HG02571 (cell line): ENCODE measurements around the gene HPS3.
"Not testable (repeated sequence)": the region's sequence is repeated elsewhere in the genome, so short reads cannot be mapped to it uniquely, and the experiment has no call there.

Experiments used
- ATAC-seq: cut with Tn5 transposase; IDR thresholded peaks from one replicate; pipeline ENCODE4 v1.9.1; 2021; ENCODE audit warnings: mild to moderate bottlenecking, moderate library complexity; ENCODE audit not compliant: unreplicated experiment

The HPS3 gene, protein sequence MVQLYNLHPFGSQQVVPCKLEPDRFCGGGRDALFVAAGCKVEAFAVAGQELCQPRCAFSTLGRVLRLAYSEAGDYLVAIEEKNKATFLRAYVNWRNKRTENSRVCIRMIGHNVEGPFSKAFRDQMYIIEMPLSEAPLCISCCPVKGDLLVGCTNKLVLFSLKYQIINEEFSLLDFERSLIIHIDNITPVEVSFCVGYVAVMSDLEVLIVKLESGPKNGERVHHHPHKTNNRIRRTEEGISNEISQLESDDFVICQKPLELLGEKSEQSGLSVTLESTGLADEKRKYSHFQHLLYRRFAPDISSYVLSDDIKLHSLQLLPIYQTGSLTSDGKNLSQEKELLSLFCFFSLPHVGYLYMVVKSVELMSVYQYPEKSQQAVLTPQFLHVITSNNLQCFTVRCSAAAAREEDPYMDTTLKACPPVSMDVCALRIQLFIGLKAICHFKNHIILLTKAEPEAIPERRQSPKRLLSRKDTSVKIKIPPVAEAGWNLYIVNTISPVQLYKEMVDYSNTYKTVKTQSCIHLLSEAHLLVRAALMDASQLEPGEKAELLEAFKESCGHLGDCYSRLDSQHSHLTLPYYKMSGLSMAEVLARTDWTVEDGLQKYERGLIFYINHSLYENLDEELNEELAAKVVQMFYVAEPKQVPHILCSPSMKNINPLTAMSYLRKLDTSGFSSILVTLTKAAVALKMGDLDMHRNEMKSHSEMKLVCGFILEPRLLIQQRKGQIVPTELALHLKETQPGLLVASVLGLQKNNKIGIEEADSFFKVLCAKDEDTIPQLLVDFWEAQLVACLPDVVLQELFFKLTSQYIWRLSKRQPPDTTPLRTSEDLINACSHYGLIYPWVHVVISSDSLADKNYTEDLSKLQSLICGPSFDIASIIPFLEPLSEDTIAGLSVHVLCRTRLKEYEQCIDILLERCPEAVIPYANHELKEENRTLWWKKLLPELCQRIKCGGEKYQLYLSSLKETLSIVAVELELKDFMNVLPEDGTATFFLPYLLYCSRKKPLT

DNA sequence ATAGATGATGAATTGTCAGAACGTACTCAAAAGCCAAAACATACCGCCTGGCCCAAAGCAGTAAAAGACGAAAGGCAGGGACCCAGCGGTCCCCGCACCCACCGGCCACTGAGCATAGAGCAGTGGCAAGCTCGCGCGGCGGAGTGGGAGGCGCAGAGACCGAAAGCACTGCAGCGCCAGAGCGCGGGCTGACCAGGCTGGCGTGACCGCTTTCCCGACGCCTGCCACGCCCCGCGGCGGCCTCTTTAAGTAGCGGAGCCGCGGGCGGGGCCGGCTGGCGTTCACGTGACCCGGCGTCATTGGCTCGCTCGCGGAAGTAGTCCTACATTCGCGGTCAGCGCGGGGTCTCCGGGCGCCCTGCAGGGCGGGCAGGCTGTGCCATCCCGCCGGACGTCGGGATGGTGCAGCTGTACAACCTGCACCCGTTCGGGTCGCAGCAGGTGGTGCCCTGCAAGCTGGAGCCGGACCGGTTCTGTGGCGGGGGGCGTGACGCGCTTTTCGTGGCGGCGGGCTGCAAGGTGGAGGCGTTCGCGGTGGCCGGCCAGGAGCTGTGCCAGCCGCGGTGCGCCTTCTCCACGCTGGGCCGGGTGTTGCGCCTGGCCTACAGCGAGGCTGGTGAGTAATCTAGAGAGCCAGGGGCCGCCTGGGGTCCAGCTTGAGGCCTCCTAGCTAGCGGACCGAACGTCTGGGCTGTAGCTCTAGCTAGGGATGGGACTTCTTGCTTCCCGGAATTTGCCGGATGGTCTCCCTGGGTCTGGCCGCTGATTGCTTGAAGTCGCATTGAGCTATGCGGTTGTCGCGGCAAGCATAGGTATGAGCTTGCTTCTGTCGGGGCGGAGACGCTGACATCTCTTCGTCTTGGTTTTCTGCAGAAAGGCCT lies at the start of gene HPS3:
HPS3 (plus strand) TSS at position 313 of the 880 bp plus-strand sequence; CDS start at position 399, 86 bp downstream.
- peak; percentile 96 for ATAC-seq

DNA sequence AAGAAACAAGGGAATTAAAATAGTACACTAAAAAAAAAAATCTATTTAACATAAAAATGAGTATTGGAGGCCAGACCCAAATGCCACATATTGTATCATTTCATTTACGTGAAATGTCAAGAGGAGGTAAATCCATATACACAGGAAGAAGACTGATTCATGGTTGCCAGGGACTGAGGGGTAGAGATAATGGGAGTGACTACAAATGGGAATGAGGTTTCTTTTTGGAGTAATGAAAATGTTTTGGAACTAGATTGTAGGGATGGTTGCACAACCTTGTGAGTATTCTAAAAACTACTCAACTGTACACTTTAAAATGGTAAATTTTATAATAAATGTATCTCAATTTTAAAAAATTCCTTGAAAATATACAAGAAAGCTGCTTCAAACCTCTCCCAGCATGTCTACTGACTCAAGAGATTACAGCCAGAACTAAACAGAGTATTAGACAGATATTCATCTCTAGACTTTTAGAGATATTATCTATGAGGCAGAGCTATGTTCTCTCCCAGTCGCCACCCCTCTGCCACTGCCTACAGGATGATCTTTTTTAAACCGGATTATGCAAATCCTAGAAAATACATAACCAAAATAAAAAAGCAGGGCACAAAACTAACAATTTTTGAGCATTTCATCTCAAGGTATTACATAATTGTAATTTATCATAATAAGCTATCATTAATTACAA lies 49.3 kb upstream of the HPS3 start:
- no peak for ATAC-seq

DNA sequence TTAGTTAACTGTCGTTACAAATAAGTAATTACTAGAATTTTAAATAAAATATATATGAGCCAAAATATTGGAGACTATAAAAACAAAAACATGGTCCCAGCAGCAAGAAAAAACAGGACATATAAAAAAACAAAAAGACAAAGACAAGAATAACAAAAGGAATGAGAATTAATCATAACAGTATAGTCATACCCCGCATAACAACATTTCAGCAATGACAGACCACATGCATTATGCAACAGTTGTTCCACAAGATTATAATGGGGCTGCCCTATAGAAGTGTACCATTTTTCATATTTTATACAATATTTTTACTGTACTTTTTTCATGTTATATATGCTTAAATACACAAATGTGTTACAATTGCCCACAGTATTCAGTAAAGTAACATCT lies 48.7 kb upstream of the HPS3 start:
- no peak for ATAC-seq

DNA sequence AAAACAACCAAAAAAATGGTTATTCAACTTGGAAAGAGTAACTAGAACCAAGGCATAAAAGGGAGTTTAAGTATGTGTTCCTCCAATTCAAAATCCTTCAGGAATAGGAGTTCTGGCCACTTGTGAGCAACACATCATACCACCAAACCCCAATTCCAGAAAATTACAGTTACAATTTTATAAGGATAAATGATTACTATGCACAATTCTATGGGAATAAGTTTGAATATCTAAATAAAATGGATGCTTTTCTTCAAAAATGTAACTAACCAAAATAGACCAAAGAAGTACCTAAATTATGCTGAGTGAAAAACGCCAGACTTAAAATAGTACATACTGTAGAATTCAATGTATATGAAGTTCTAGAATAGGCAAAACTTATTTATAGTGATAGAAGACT lies 47.7 kb upstream of the HPS3 start:
- ATAC-seq = no peak

DNA sequence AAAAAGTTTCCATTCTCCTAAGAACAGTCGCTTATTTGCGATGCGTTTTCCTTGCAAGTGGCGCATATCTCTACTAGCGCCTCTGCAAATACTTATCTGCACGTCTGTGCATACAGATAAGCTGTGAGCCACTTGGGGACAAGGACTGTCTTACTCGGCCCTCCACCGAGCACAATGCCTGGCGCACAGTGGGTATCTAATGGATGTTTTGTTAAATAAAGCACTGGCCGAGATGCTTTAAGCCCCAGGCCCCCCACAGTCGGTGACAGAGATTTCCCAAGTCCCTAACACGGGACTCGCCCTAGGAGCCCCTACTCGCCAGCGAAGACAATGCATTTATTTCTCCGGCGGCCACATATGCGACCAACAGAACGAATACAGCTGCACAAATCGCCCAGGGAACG lies 43.6 kb upstream of the HPS3 start:
- ATAC-seq = peak; percentile 36

DNA sequence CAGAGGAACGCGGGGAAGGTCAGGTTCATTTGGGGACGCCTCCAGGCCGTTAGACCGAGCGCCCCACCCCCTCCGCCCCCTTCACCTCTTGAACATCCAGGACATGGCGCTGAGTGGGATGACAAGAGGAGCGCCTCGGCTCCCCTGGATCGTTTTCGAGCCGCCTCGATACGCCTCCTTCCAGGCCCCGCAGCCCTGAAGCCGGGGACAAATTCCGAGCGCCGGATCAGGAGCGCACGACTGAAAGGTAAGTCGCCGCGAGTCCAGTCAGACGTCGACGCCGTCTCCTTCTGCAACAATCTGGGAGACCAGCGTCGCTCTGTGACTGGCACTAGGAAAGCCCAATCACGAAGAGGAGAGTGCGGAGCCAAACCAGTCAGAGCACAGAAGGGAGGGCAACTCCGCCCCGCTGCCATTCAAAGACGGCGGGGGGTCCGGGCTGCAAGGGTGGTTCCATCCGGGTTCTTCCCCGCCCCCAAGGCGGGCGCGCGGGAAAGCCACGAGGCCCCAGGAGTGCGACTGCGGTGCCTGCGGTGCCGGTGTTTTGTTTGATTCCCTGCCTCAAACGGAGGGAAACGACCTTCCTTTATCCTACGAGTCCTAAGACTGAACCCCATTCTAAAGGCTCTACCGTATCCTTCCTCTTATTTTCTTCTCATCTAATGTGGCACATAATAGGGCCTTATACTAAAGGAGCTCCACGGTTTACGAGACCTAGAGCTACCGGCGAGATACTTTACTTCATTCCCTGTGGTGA lies 43.0 kb upstream of the HPS3 start, which contains the start of gene HLTF:
HLTF (minus strand) TSS at position 302 of the 757 bp plus-strand sequence; CDS start at position 105, 197 bp downstream.
- peak; percentile 98 for ATAC-seq

DNA sequence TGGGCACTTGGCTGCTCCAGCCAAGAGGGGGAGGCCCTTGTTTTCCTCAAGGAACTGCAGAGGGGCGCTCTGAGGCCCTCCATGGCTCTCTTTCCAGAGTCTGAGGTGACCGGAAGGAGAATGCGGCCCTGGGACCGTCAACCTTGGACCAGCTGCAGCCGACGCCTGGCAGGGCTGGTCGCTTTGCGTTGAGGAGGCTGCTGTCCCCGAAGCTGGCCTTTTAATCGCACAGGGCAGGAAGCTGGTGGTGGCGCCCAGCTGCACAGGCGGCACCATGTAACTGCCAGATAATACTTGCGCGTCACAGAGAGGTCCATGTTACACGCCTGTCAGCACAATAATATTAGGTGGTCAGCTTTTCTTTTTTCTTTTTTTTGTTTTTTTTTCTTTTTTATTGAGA lies 42.2 kb upstream of the HPS3 start:
- no peak for ATAC-seq

DNA sequence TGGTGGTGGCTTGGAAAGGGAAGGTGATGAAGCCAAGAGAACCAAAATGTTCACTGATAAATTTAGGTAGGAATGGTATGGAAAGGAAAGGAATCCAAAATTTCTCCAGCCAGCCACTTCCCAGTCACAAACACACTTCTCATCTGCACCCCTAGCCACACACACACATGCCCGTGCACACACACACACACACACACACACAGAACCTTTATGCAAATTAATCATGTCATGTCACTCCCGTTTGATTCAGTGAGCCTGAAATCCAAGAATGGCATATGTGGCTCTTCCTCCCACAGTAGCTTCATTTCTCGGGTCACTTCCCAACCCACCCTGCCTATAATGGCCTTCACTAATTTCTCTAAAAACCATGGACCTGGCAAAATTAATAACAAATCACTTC lies 40.0 kb upstream of the HPS3 start:
- ATAC-seq = no peak

DNA sequence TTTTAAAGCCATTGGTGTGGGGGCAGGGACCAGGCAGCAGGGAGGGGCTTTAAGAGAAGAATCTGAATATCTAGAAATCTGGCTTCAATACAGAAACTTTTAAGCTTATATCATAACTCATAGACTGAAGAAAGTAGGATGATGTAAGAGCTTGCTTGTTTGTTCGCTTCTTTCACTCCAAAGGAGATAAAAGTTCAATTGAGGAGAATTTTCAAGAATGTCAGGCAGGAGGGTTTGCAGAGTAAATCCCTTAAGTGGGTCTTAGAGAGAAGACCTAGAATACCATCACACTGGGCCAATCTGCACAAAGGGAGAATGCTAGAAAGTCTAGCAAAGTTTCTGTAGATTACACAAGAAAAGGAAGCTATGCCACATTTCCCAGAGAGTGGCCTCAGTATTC lies 39.0 kb upstream of the HPS3 start:
- no peak for ATAC-seq

DNA sequence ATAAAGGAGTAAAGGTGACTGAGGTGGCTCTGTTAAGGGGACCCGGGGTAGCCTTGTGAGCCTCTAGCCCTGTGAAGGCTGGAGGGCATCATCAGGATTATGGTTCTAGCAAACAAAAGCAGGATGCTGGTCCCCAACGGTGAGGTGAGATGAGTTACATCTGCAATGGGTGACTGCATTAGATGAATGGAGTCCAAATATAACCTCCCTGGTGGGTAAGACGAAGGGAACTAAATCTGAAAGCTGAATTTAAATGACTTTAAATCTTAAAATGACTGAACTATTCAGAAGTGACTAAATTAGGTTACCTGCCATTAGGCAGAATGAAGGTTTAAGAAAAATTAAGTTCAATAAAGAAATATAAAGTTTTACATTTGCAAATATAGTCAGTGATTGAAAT lies 38.5 kb upstream of the HPS3 start:
- ATAC-seq = no peak

DNA sequence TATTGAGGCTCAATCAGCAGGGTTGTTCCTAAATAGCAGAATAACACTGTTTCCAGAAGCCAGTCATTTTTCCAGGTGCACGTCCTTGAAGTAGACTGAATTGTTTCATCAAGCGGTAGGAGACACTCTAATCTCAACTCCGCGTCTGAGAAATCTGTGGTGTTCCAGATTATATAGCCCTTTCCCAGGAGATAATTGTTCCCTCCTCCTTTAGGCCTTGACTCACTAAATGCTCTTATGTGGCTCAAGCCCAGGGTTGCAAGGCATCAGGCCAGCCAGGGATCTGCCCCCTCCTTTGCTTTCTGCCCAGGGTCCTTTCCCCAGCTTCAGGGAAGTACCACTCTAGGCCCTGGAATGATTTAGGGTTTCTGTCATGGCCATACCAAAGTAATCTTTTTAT lies 37.5 kb upstream of the HPS3 start:
- no peak for ATAC-seq

DNA sequence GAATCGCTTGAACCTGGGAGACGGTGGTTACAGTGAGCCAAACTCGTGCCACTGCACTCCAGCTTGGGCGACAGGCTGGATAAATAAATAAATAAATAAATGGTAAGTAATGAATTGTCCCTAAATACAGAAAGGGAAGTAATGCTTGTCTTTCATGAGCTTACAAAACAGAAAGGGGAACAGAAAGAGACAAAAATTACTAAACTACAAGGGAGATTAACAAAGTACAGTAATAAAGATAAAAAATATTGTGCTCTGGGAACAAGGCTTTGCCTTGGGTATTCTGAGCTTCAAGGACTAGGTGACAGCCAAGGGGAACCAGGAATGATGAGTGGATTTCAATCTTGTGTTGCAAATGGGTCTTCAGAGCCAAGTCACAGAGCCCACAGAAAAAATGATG lies 34.0 kb upstream of the HPS3 start:
- peak; percentile 73 for ATAC-seq

DNA sequence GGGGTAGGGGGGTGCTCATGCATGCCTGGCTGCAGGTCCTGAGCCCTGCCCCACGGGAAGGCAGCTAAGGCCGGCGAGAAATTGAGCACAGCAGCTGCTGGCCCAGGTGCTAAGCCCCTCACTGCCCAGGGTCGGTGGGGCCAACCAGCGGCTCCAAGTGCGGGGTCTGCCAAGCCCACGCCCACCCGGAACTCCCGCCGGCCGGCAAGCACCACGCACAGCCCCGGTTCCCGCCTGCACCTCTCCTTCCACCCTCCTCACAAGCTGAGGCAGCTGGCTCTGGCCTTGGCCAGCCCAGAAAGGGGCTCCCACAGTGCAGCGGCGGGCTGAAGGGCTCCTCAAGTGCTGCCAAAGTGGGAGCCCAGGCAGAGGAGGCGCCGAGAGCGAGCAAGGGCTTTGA lies 31.5 kb upstream of the HPS3 start:
- not testable (repeated sequence) for ATAC-seq

DNA sequence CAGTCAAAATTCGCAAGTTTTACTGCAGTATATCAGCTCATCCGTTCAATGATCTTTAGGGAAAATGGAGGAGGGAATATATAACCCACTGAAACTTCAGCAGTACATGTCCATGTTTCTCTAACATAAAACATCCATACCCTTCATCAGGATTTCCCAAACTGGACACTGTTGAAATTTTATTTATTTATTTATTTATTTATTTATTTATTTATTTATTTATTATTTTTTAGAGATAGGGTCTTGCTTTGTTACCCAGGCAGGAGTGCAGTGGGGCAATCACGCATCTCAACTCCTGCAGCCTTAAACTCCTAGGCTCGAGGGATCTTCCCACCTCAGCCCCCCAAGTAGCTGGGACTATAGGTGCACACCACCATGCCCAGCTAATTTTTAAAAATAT lies 28.3 kb upstream of the HPS3 start:
- no peak for ATAC-seq

DNA sequence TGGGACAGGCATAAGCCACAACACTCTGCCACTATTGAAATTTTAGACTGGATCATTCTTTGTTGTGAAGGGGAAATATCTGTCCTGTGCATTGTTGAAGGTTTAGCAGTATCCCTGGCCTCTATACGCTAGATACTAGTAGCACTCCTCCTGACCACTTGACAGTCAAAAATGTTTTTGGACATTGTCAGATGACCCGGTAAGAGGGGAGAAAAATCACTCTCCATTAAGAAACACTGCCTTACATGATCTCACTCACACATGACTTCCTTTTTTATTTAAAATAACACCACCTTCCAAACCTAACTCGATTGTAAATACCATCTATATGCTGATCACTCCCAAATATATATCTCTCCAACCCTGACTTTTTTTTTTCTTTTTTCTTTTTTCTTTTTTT lies 27.8 kb upstream of the HPS3 start:
- ATAC-seq = no peak

DNA sequence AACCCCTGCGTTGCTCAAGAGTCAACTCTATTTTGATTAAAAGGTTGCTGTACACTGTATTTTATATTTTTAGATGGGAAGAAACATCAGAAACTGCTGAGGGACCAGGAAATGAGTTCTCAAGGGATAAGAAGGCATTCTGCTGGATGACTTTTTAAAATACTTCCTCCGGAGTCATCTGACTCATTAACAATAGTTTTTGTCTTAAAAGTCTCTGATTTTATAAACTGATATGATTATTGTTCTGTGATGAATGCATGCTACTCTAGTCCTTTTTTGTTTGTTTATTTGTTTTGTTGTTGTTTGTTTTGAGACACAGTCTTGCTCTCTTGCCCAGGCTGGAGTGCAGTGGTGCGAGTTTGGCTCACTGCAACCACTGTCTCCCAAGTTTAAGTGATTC lies 25.0 kb upstream of the HPS3 start:
- no peak for ATAC-seq

DNA sequence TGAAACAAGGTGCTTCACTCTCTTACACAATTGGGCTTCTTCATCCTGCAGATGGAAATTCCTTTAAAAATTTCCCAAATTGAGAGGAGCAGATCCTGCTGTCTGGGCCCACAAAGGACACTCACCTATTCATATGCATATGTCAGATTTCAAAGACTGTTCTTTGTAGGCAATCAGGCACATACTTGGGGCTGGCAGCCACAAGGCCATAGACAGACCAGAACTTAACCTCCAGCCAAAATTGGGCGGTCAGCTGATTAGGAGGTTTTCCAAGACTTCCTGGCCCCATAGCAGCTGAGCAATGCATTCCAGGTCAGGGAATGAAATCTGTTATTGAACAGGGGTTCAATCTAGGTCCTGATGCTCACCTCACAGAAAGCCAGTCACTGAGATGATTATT lies 15.0 kb upstream of the HPS3 start:
- no peak for ATAC-seq

DNA sequence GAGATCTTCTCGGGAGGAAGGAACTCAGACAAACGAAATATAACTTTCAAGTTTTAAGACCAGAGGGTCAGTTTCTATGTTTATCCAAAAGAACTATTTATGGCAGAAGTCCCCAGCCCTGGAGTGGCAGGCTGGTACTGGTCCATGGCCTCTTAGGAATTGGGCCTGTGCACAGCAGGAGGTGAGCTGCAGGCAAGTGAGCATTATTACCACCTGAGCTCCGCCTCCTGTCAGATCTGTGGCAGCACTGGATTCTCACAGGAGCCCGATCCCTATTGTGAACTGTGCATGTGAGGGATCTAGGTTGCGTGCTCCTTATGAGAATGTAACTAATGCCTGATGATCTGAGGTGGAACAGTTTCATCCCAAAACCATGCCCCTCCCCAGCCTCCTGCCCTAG lies 14.3 kb upstream of the HPS3 start:
- ATAC-seq = no peak

DNA sequence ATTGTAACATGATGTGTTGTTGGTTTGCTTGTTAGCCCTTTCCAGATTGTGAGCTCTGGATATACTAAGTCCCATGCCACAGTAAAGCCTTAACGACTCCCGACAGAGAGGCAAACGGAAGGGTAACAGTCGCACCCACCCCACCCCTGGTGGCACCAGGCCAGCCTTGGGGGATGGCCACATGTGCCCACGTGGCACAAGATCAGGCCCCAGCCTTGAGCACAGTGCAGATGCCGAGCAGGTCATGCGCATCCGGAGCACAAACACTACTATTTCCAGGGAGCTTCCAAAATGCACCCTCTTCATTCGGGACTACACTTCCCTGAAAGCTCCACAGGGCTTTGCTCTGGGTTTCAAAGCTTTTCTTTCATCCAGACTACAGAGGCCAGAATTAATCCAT lies 10.7 kb upstream of the HPS3 start:
- no peak for ATAC-seq
